Subcutaneous adipose tissue (tissue), 4 donors: ENCODE data around the gene RSPO3. TPM values are rescaled to one million over a fixed set of nuclear protein-coding genes. Genes with fewer than 3 reads are reported as not detected.

ENCODE experiments used
- total RNA-seq, 4 donors: library from RNA; depleted of rRNA; stranded (reverse); fragments of >200 nt; gene quantifications; one replicate each; pipeline ENCODE4 v1.1.0, GENCODE V29; 2016
- TF ChIP-seq, protein P1 (sequence below): fragments of 450-650 bp; IDR thresholded peaks from one replicate; pipeline ENCODE4 v1.5.1; 2016; ENCODE audit warnings: low read depth, mild to moderate bottlenecking, control low read depth, antibody characterized with exemption, moderate library complexity

The RSPO3 gene
- total RNA-seq, 4 donors from 2014 or later = 2.3 to 10.2 (median 2.5) TPM

DNA sequence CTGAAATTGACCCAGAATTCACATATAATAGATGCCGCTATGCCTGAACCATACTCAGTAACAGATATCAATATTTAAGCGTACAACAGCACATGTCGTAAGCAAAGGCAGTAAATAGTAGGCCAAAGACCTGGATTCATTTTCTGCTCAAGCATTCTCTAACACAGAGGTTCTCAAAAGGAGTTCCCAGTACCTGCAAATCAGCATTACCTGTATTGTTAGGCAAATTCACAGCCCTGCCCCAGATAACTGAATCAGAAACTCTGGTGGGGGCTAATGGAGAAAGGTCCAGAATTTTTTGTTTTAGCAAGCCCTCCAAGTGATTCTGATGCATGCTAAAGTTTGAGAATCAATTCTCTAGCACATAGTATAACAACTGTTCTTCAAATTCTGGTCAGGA is 36.0 kb downstream of the RSPO3 start:
- TF ChIP-seq, protein P1, sequence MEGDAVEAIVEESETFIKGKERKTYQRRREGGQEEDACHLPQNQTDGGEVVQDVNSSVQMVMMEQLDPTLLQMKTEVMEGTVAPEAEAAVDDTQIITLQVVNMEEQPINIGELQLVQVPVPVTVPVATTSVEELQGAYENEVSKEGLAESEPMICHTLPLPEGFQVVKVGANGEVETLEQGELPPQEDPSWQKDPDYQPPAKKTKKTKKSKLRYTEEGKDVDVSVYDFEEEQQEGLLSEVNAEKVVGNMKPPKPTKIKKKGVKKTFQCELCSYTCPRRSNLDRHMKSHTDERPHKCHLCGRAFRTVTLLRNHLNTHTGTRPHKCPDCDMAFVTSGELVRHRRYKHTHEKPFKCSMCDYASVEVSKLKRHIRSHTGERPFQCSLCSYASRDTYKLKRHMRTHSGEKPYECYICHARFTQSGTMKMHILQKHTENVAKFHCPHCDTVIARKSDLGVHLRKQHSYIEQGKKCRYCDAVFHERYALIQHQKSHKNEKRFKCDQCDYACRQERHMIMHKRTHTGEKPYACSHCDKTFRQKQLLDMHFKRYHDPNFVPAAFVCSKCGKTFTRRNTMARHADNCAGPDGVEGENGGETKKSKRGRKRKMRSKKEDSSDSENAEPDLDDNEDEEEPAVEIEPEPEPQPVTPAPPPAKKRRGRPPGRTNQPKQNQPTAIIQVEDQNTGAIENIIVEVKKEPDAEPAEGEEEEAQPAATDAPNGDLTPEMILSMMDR = no peak

DNA sequence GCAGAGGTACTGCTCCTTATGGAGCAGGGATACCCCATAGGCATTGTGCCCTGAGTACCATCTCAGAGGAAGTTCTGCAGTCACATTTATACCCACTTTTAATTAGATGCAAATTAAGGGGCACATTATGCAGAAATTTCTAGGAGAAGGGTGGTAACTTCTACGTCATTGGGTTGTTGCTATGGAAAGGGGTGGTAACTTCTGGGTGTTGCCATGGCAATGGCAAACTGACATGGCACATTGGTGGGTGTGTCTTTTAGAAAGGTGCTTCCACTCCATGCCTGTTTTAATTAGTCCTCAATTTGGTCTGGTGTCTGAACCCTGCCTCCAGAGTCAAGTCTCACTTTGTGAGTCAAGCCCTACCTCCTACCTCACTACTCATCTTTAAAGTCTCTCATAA is 42.0 kb downstream of the RSPO3 start:
- TF ChIP-seq, protein P1 = no peak

DNA sequence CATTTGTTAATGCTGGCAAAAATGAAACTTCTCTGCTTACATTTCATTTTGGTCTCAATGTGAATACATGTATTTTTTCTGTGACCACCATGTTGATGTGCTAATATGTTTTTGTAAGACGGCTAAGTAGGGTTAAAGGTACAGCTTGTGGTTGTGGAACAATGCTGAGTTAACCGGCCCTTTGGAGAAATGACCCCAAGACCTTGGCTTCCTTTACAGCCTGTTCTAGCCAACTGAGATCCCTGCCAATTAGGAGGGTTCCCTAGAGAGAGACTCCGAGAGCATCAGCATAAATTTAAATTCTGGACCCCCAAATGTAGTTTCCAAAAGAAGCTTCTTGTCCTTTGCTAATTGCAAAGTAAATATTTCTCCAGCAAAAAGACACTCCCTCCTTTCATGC is 44.4 kb downstream of the RSPO3 start:
- TF ChIP-seq, protein P1 = no peak

DNA sequence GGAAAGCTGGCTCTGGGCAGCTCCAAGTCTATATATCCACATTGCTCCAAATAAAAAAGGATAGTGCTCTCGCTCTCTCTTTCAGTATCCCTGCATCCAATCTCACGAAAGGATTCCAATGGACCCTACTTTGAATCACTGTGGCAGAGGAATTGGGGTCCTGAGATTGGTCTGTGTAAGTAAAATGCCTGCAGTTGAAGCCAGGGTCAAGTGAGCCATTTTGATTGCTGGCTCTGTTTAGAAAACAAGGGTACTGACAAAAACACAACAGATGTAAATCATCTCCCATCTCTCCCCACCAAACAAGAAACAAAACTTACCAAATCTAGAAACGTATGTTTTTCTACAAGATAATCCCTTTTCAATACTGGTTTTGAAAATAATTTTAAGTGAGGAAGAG is 45.6 kb downstream of the RSPO3 start:
- TF ChIP-seq, protein P1 = no peak

DNA sequence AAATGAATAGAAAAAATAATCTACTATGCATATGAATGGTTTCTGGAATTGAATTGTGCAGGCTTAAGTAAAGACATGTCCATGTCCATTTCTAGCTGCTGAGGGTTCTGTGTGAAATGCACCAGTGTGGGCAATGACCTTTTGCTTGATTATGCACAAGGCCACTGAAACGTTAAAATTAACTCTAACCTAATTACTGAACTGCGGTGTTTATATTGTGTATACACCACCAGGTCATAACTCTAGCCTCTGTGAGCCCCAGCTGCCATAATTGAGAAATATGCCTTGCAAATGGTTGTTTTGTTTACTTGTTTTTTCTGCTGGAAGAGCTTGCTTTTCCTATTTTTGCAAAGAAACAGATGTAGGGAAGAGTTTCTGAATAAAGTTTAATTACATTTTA is 46.1 kb downstream of the RSPO3 start:
- TF ChIP-seq, protein P1 = no peak

DNA sequence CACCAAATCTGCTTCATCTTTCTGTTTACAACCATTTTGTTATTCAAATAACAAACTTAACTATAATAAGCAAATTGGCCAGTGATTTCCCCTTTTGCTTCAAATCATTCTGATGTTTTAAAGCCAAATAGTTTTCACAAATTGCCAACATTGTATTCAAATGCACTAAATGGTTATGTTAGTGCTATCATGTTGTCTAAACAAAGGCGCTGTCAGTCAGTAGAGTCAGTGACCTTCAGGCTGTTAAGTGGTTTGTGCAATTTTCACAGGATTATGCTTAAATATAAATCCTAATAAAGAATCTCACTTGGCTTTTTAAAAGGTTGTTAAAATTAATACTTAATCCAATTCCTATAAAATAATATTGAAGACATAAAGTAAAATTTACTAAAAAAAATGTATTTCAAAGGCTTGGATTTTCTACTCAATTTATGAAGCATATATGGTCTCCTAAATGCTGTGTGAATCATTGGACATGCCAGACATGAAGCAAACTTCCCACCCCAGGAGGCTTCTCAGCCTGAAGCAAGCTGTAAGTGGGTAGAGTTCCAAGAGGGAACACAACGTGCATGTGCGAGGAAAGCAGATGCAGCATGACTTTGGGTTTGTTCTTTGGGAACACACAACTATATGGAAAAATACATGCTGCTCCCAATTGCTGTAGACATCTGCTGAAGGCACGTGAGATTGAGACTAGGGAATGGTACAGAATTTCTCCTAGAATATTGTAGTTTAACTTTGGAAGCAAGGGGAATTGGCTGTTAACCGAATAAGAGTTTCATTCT is 54.9 kb downstream of the RSPO3 start:
- TF ChIP-seq, protein P1 = no peak

DNA sequence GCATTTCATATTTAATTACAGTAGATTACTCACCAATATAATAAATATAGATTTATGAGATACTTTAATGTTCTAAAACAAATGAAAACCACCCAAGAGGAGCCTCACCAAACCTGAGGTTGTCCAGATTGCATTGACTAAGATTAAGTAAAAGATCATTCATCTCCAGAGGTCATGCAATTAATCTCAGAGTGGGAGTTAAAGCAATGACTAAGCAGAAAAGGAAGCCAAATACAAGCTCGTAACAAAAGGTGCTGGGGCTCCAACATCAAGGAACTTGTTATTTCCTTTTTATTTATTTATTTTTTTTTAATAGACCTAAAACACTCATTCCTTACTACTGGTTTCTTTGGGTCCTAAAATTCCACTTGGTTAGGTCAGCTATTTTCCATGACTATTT is 57.7 kb downstream of the RSPO3 start:
- TF ChIP-seq, protein P1 = no peak
